ENCODE data around the gene KRTAP10-3. TPM values are rescaled to one million over a fixed set of nuclear protein-coding genes. Genes with fewer than 3 reads are reported as not detected.

Gene KRTAP10-3
- total RNA-seq, 1 experiment from 2014 or later = 0.62 TPM

DNA sequence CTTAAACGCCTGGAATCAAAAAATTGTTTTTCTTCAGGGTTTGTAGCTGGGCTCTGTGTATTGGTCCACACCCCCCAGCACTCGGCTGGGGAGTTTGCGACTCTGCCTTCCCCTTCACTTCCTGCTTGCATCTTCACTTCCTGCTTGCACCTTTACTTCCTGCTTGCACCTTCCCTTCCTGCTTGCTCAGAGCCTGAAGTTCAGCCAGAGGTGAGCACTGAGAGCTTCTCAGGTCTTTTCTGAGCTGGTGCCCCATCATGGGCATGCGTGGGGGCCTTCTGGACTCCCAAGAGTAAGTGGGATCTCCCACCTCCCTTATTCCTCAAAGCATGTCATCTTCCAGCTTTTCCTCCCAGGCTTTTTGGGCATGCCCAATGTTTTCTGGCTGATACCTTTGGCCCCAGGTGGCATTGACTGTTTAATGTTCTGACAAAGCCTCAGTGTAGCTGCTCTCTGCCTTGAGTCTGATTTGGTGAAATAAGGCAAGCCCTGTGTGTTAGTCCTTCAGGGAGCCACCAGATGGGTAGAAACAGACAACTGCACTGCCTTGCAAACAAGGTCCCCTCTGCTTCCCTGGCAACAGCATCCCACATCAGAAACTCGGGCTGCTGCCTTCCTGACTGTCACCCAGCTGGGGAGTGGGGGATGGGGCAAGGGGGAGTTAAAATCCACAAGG is 10.8 kb downstream of the KRTAP10-3 start:
- Histone ChIP-seq H3K27me3 (replicated peaks; ENCODE audit: insufficient read depth, low read depth, low read length, poor library complexity) (no peaks in the 10 kb centered on the region), H3K4me1 (ENCODE audit: insufficient read depth, low read length, poor library complexity, severe bottlenecking) (no peaks in the 10 kb centered on the region), H3K4me3 (ENCODE audit: low read depth, low read length, poor library complexity, severe bottlenecking) (no peak overlapping the region), H3K27ac (ENCODE audit: low read depth, low read length, poor library complexity, severe bottlenecking) (no peak overlapping the region), H3K36me3 (ENCODE audit: insufficient read depth, low read length, poor library complexity, severe bottlenecking) (no peaks in the 10 kb centered on the region), H3K9me3 (ENCODE audit: low read depth, low read length, poor library complexity, severe bottlenecking) (peaks cover 10% of the 10 kb centered on the region)
- no peak for DNase-seq (ENCODE audit: low spot score)
- POLR2A ChIA-PET (ENCODE audit: low non-redundant PET) = no interaction called here
- CTCF ChIA-PET = no interaction called here
- no TSS peak for BruUV-seq (replicated peaks)
- TF ChIP-seq, protein P1, sequence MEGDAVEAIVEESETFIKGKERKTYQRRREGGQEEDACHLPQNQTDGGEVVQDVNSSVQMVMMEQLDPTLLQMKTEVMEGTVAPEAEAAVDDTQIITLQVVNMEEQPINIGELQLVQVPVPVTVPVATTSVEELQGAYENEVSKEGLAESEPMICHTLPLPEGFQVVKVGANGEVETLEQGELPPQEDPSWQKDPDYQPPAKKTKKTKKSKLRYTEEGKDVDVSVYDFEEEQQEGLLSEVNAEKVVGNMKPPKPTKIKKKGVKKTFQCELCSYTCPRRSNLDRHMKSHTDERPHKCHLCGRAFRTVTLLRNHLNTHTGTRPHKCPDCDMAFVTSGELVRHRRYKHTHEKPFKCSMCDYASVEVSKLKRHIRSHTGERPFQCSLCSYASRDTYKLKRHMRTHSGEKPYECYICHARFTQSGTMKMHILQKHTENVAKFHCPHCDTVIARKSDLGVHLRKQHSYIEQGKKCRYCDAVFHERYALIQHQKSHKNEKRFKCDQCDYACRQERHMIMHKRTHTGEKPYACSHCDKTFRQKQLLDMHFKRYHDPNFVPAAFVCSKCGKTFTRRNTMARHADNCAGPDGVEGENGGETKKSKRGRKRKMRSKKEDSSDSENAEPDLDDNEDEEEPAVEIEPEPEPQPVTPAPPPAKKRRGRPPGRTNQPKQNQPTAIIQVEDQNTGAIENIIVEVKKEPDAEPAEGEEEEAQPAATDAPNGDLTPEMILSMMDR (conservative IDR thresholded peaks at IDR 0.05; ENCODE audit: low read depth, low read length) = no peak
- no peak for TF ChIP-seq EZH2 (IDR thresholded peaks at IDR 0.05; ENCODE audit: borderline replicate concordance, low read depth, low read length, poor library complexity, severe bottlenecking)
- intact Hi-C loops (cut with micrococcal nuclease; ENCODE audit: unreplicated experiment) = loop anchor here (10.0 kb wide), 1 partner anchor 57 kb away; the partner anchor contains the start of gene KRTAP10-7

DNA sequence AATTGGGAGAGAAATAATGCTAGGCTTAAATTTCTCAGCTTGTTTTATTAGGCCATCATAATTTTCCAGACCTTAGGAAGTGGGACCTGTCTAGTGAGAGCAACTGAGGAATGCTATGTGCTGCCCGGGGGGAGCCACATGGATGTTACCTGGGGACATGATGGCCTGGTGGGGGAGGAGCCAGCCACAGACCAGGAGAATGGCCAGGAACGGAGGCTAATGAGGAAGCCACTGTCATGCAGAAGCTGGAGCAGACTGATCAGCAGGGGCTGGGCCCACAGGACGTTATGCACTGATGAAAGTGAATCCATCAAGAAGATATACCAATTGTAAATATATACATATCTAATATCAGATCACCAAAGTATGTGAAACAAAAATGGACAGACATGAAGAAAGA is 14.0 kb downstream of the KRTAP10-3 start:
- CTCF ChIA-PET = no interaction called here
- Histone ChIP-seq H3K4me1 (ENCODE audit: insufficient read depth, low read length, poor library complexity, severe bottlenecking) (no peaks in the 10 kb centered on the region), H3K27ac (ENCODE audit: low read depth, low read length, poor library complexity, severe bottlenecking) (no peak overlapping the region), H3K27me3 (replicated peaks; ENCODE audit: insufficient read depth, low read depth, low read length, poor library complexity) (no peaks in the 10 kb centered on the region), H3K4me3 (ENCODE audit: low read depth, low read length, poor library complexity, severe bottlenecking) (no peak overlapping the region), H3K9me3 (ENCODE audit: low read depth, low read length, poor library complexity, severe bottlenecking) (peaks cover 22% of the 10 kb centered on the region), H3K36me3 (ENCODE audit: insufficient read depth, low read length, poor library complexity, severe bottlenecking) (no peaks in the 10 kb centered on the region)
- intact Hi-C loops (cut with micrococcal nuclease; ENCODE audit: unreplicated experiment) = loop anchor here (10.0 kb wide), 1 partner anchor 60 kb away; the partner anchor contains the start of gene KRTAP10-7
- no peak for DNase-seq (ENCODE audit: low spot score)
- BruUV-seq (replicated peaks) = no TSS peak
- TF ChIP-seq EZH2 (IDR thresholded peaks at IDR 0.05; ENCODE audit: borderline replicate concordance, low read depth, low read length, poor library complexity, severe bottlenecking) = no peak
- TF ChIP-seq, protein P1 (conservative IDR thresholded peaks at IDR 0.05; ENCODE audit: low read depth, low read length) = no peak
- POLR2A ChIA-PET (ENCODE audit: low non-redundant PET) = no interaction called here

DNA sequence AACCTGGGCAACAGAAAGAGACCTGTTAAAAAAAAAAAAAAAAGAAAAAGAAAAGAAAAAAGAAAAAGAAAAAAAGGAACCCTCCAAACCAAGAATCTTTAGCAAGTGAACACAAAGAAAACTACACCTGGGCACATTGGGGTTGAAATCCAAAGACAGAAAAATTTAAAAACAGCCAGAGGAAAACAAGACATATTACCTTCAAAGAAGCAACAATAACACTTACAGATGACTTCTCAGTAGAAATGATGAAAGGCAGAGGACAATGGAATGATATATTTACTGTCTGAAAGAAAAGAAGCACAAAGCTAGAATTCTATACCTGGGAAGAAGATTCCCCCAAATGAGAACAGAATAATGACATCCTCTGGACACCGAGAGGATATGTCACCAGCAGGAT is 15.9 kb downstream of the KRTAP10-3 start:
- Histone ChIP-seq H3K27ac (ENCODE audit: low read depth, low read length, poor library complexity, severe bottlenecking) (no peak overlapping the region), H3K36me3 (ENCODE audit: insufficient read depth, low read length, poor library complexity, severe bottlenecking) (no peaks in the 10 kb centered on the region), H3K27me3 (replicated peaks; ENCODE audit: insufficient read depth, low read depth, low read length, poor library complexity) (no peaks in the 10 kb centered on the region), H3K4me1 (ENCODE audit: insufficient read depth, low read length, poor library complexity, severe bottlenecking) (no peaks in the 10 kb centered on the region), H3K9me3 (ENCODE audit: low read depth, low read length, poor library complexity, severe bottlenecking) (peaks cover 22% of the 10 kb centered on the region), H3K4me3 (ENCODE audit: low read depth, low read length, poor library complexity, severe bottlenecking) (no peak overlapping the region)
- ChIA-PET POLR2A (ENCODE audit: low non-redundant PET) (no interaction called here), CTCF (no interaction called here)
- intact Hi-C loops (cut with micrococcal nuclease; ENCODE audit: unreplicated experiment) = loop anchor here (10.0 kb wide), 1 partner anchor 62 kb away; the partner anchor contains the start of gene KRTAP10-7
- TF ChIP-seq, protein P1 (conservative IDR thresholded peaks at IDR 0.05; ENCODE audit: low read depth, low read length) = no peak
- no peak for TF ChIP-seq EZH2 (IDR thresholded peaks at IDR 0.05; ENCODE audit: borderline replicate concordance, low read depth, low read length, poor library complexity, severe bottlenecking)
- no peak for DNase-seq (ENCODE audit: low spot score)
- BruUV-seq (replicated peaks) = no TSS peak

Measured in A673 (cell line).